Measurements from ENCODE around the gene ADCK1.

GRCh38 chr14:77799863-77800730 is at the start of gene ADCK1:
- TF ChIP-seq CTCF (IDR thresholded peaks at IDR 0.05) (peak in 2 of 4 donors; percentile 20 to 27), POLR2A (IDR thresholded peaks at IDR 0.05) (peak; percentile 85)

Measured in right lobe of liver (tissue), 4 donors.